Measurements from ENCODE around the gene C14orf180. TPM values are rescaled to one million over a fixed set of nuclear protein-coding genes. Genes with fewer than 3 reads are reported as not detected.

Gene C14orf180
- total and polyA plus RNA-seq, 2 donors, result 0.18 to 0.42 TPM

DNA sequence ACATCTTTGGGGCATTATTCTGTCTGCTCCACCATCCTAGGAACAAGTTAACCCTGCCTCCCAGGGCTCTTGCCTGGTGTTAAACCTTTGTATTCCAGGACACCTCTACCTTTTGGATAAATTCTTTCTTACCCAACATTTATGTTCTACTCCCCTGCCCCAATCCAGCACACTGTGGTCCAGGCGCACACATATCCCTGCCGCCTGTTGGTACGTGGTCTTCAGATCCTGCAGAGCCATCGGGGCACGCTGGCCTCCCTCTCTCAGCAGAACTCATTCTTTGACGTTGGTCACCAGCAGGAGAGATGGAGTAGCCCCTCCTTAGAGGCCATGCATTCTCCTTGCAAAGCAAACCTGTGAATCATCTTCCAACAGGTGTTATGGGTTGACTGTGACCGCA is 30.1 kb downstream of the C14orf180 start:
- WGBS, result 92% methylated on average over 7 of the region's 7 CpGs
- no peak for DNase-seq (ENCODE audit: low read depth in 6 of 9, low spot score in 9 of 9)
- Histone ChIP-seq H3K9me3 (ENCODE audit: control insufficient read depth in 2 of 2, insufficient read depth in 1 of 2, low read length in 1 of 2) (no peaks in the 10 kb centered on the region), H3K36me3 (ENCODE audit: control insufficient read depth in 2 of 2, insufficient read depth in 2 of 2, low read length in 1 of 2) (no peaks in the 10 kb centered on the region), H3K27me3 (ENCODE audit: control insufficient read depth in 2 of 2, insufficient read depth in 1 of 2, low read length in 1 of 2) (peaks cover 16 to 36% of the 10 kb centered on the region in 2 donors), H3K27ac (ENCODE audit: low read depth in 1 of 2, low read length in 1 of 2) (no peak overlapping the region), H3K4me1 (ENCODE audit: control insufficient read depth in 2 of 2, insufficient read depth in 2 of 2, low read length in 2 of 2) (no peaks in the 10 kb centered on the region), H3K4me3 (ENCODE audit: low read length in 2 of 2) (no peak overlapping the region)

DNA sequence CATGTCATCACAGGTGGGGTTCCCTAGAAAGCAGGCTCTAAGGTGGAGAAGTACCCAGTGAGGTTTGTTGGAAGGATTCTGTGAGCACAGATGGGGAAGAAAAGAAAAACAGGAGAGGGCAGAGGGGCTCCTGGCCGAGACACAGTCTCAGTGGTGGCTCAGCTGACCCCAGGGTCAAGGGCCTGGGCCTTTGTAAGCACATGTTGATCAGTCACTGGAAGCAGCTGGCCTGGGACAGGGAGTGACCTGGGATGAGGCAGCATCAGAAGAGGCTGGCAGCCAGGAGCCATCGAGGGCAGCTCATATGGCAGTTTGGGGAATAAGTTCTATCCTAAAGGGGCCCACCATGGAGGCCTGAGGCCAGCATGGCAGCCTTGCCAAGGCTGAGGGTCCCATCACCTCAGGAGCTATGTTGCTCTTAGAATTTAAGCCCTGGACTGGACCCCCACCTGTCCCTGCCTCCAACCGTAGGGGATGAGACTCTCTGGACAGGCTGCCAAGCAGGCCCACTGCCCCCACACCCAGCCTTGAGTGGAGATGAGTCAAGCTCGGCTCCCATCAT is 31.3 kb downstream of the C14orf180 start:
- Histone ChIP-seq H3K9me3 (ENCODE audit: control insufficient read depth in 2 of 2, insufficient read depth in 1 of 2, low read length in 1 of 2) (no peaks in the 10 kb centered on the region), H3K36me3 (ENCODE audit: control insufficient read depth in 2 of 2, insufficient read depth in 2 of 2, low read length in 1 of 2) (no peaks in the 10 kb centered on the region), H3K4me3 (ENCODE audit: low read length in 2 of 2) (no peak overlapping the region), H3K27ac (ENCODE audit: low read depth in 1 of 2, low read length in 1 of 2) (no peak overlapping the region), H3K4me1 (ENCODE audit: control insufficient read depth in 2 of 2, insufficient read depth in 2 of 2, low read length in 2 of 2) (no peaks in the 10 kb centered on the region), H3K27me3 (ENCODE audit: control insufficient read depth in 2 of 2, insufficient read depth in 1 of 2, low read length in 1 of 2) (peaks cover 7 to 26% of the 10 kb centered on the region in 2 donors)
- no peak for DNase-seq (ENCODE audit: low read depth in 6 of 9, low spot score in 9 of 9)
- 81% methylated on average over 4 of the region's 4 CpGs for WGBS

DNA sequence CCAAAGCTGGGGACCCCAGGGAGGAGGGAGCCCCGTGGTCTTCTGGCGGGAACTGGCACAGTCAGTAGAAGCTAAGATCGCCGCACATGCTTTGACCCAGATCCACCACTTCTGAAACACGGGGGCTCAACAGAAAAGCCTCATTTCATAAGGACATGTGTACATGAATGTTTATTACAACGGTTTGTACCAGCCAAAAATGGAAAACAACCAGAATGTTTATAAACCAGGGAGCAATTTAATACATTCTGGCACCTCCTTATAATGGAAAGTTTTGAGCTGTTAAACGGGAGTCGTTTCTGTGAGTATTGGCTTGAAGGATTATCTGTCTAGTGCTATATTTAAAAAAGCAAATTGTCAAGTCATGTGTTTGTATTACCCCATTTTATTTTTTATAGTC is 32.3 kb downstream of the C14orf180 start:
- Histone ChIP-seq H3K4me3 (ENCODE audit: low read length in 2 of 2) (no peak overlapping the region), H3K36me3 (ENCODE audit: control insufficient read depth in 2 of 2, insufficient read depth in 2 of 2, low read length in 1 of 2) (no peaks in the 10 kb centered on the region), H3K9me3 (ENCODE audit: control insufficient read depth in 2 of 2, insufficient read depth in 1 of 2, low read length in 1 of 2) (no peaks in the 10 kb centered on the region), H3K27ac (ENCODE audit: low read depth in 1 of 2, low read length in 1 of 2) (no peak overlapping the region), H3K27me3 (ENCODE audit: control insufficient read depth in 2 of 2, insufficient read depth in 1 of 2, low read length in 1 of 2) (peaks cover under 1 to 16% of the 10 kb centered on the region in 2 donors), H3K4me1 (ENCODE audit: control insufficient read depth in 2 of 2, insufficient read depth in 2 of 2, low read length in 2 of 2) (no peaks in the 10 kb centered on the region)
- 73% methylated on average over 8 of the region's 8 CpGs for WGBS
- no peak for DNase-seq (ENCODE audit: low read depth in 6 of 9, low spot score in 9 of 9)

DNA sequence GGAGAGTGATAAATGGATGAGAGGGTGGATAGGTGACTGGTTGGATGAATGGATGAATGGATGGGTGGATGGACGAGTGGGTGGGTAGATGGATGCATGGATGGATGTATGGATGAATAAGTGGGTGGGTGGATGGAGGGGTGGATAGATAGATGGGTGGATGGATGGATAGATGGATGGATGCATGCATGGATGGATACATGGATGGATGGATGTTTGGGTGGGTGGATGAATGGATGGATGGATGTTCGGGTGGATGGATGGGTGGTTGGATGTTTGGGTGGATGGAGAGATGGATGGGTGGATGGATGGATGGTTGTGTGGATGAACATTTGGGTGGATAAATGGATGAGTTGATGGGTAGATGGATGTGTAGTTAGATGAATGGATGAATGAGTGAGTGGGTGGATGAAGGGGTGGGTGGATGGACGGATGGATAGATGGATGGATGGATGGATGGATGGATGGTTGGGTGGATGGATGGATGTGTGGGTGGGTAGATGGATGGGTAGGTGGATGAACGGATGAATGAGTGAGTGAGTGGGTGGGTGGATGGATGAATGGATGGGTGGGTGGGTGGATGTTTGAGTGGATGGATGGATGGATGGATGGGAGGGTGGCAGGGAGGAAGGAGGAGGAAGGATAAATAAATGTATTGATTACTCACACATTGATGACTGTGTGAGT is 34.7 kb downstream of the C14orf180 start:
- no peak for DNase-seq (ENCODE audit: low read depth in 6 of 9, low spot score in 9 of 9)
- Histone ChIP-seq H3K4me1 (ENCODE audit: control insufficient read depth in 2 of 2, insufficient read depth in 2 of 2, low read length in 2 of 2) (no peaks in the 10 kb centered on the region), H3K4me3 (ENCODE audit: low read length in 2 of 2) (no peak overlapping the region), H3K27me3 (ENCODE audit: control insufficient read depth in 2 of 2, insufficient read depth in 1 of 2, low read length in 1 of 2) (peaks cover 0 to 15% of the 10 kb centered on the region in 2 donors), H3K27ac (ENCODE audit: low read depth in 1 of 2, low read length in 1 of 2) (no peak overlapping the region), H3K9me3 (ENCODE audit: control insufficient read depth in 2 of 2, insufficient read depth in 1 of 2, low read length in 1 of 2) (no peaks in the 10 kb centered on the region), H3K36me3 (ENCODE audit: control insufficient read depth in 2 of 2, insufficient read depth in 2 of 2, low read length in 1 of 2) (no peaks in the 10 kb centered on the region)
- WGBS, result 76% methylated on average over 4 of the region's 4 CpGs

DNA sequence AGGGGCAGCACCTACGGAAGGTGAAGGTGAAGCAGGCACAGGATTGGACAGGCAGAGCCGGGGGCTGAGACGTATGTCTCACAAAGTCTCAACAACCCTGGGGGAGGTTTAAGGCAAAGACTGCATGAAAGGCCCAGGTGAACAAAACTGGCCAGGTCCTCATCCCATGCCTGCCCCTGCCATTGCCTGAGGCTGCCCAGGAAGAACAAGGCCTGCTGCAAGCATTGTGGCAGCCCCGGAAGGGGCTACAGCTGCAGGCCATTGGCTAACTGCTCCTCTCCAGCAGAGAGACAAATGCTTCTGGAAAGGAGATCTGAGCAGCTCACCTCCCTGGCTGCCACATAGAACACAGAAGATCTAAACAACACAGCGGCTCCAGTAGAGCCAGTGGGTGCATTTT is 45.4 kb downstream of the C14orf180 start:
- H3K4me1 ChIP-seq (ENCODE audit: control insufficient read depth in 2 of 2, insufficient read depth in 2 of 2, low read length in 2 of 2), result no peaks in the 10 kb centered on the region
- H3K9me3 ChIP-seq (ENCODE audit: control insufficient read depth in 2 of 2, insufficient read depth in 1 of 2, low read length in 1 of 2), result peaks cover 0 to 4% of the 10 kb centered on the region in 2 donors
- no peaks in the 10 kb centered on the region for H3K36me3 ChIP-seq (ENCODE audit: control insufficient read depth in 2 of 2, insufficient read depth in 2 of 2, low read length in 1 of 2)
- no peak for DNase-seq (ENCODE audit: low read depth in 6 of 9, low spot score in 9 of 9)
- H3K27ac ChIP-seq (ENCODE audit: low read depth in 1 of 2, low read length in 1 of 2), result no peak overlapping the region
- no peak overlapping the region for H3K4me3 ChIP-seq (ENCODE audit: low read length in 2 of 2)
- peaks cover 0 to 7% of the 10 kb centered on the region in 2 donors for H3K27me3 ChIP-seq (ENCODE audit: control insufficient read depth in 2 of 2, insufficient read depth in 1 of 2, low read length in 1 of 2)
- 63% methylated on average over 5 of the region's 5 CpGs for WGBS

DNA sequence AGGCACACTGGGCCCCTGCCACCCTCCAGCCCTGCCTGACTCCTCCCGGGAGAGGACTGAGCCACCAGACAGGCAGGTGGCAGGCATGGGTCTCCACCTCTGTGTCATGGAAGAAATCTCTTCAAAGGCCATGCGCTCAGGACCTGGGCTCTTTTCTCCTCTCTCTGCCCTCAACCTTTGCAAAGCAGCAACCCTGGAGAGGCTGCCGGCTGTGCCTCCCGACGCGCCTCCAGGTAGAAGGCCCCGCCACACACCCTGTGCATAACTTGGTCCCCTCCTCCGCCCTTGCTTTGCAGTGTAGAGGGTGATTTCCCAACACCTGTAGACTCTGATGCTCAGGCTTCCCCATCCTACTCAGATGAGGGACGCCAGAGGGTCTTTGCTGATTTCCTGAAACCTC is 53.2 kb downstream of the C14orf180 start:
- H3K27ac ChIP-seq (ENCODE audit: low read depth in 1 of 2, low read length in 1 of 2), result no peak overlapping the region
- peaks cover 0 to 4% of the 10 kb centered on the region in 2 donors for H3K9me3 ChIP-seq (ENCODE audit: control insufficient read depth in 2 of 2, insufficient read depth in 1 of 2, low read length in 1 of 2)
- no peak overlapping the region for H3K4me3 ChIP-seq (ENCODE audit: low read length in 2 of 2)
- no peak for DNase-seq (ENCODE audit: low read depth in 6 of 9, low spot score in 9 of 9)
- no peaks in the 10 kb centered on the region for H3K4me1 ChIP-seq (ENCODE audit: control insufficient read depth in 2 of 2, insufficient read depth in 2 of 2, low read length in 2 of 2)
- 84% methylated on average over 9 of the region's 9 CpGs for WGBS
- no peaks in the 10 kb centered on the region for H3K36me3 ChIP-seq (ENCODE audit: control insufficient read depth in 2 of 2, insufficient read depth in 2 of 2, low read length in 1 of 2)
- peaks cover 0 to 11% of the 10 kb centered on the region in 2 donors for H3K27me3 ChIP-seq (ENCODE audit: control insufficient read depth in 2 of 2, insufficient read depth in 1 of 2, low read length in 1 of 2)

DNA sequence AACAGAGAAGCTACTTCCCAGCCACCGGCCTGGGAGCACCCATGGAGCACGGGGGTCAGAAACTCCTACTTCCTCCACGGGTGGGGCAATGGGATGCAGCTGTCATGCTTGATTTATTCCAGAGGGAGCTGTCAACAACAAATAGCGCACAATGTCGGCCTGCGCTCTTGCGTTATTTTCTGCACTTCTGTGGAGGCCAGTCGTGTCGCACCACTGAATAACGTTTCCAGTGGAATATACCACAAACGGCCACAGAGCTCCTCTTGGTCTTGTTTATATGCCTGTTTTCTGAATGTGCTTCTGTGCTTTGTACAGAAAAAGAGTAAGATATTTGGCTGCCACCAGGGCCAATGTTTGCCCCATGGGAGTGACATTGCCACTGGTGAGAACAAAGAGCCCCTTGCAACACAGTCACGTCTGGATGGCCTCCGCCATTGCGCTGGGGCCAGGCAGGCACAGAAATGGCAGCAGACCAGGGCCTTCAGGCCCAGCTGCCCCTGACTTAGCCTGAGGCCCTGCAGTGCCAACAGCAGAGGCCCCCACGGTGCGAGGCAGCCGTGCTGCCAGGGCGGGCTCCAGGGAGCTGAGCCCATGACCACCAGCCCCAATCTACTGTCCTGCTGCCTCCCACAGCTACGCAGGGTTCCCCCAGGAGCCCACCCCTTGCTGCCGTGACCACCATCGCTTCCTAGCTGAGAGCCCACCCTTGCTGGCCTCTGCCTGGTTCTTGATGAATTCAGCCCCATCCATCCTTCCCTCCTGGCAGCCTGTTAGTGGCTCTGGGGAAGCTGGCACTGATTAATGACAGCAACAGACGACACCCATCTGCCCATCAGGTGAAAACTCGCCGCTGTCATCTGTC is 53.9 kb downstream of the C14orf180 start:
- no peaks in the 10 kb centered on the region for H3K36me3 ChIP-seq (ENCODE audit: control insufficient read depth in 2 of 2, insufficient read depth in 2 of 2, low read length in 1 of 2)
- no peak overlapping the region for H3K27ac ChIP-seq (ENCODE audit: low read depth in 1 of 2, low read length in 1 of 2)
- no peak for DNase-seq (ENCODE audit: low read depth in 6 of 9, low spot score in 9 of 9)
- H3K4me3 ChIP-seq (ENCODE audit: low read length in 2 of 2), result no peak overlapping the region
- H3K9me3 ChIP-seq (ENCODE audit: control insufficient read depth in 2 of 2, insufficient read depth in 1 of 2, low read length in 1 of 2), result peaks cover 0 to 4% of the 10 kb centered on the region in 2 donors
- no peaks in the 10 kb centered on the region for H3K4me1 ChIP-seq (ENCODE audit: control insufficient read depth in 2 of 2, insufficient read depth in 2 of 2, low read length in 2 of 2)
- WGBS, result 81% methylated on average over 24 of the region's 24 CpGs
- peaks cover 0 to 14% of the 10 kb centered on the region in 2 donors for H3K27me3 ChIP-seq (ENCODE audit: control insufficient read depth in 2 of 2, insufficient read depth in 1 of 2, low read length in 1 of 2)

DNA sequence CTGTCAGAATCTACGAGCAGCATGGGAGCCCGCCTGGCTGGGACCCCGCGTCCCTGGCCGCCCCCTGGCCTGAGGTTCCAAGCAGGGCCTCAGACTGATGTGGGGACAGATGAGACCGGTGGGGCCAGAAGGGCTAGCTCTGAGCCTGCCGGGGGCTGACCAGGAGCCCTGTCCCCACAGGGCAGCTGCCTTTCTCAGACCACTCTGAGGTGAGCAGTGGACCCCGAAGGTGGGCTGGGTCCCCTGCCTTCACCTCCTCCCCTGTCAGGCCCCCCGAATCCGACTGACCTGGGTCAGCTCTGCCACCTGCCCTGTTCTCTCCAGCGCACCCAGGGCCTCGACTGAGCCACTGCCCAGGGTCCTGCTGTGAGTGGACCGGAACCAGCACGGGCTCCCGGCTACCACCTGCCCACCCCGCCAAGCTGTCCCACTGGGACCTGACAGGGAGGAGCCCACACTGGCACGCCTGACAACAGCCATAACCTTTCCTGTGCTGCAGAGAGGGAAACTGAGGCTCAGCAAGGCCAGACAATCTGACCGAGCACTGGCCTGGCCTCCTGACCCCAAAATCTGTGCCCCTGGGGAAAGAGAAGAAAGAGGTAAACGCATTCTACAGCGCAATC is 54.7 kb downstream of the C14orf180 start:
- DNase-seq (ENCODE audit: low read depth in 6 of 9, low spot score in 9 of 9), result no peak
- no peaks in the 10 kb centered on the region for H3K36me3 ChIP-seq (ENCODE audit: control insufficient read depth in 2 of 2, insufficient read depth in 2 of 2, low read length in 1 of 2)
- H3K4me1 ChIP-seq (ENCODE audit: control insufficient read depth in 2 of 2, insufficient read depth in 2 of 2, low read length in 2 of 2), result no peaks in the 10 kb centered on the region
- H3K27me3 ChIP-seq (ENCODE audit: control insufficient read depth in 2 of 2, insufficient read depth in 1 of 2, low read length in 1 of 2), result peaks cover 0 to 22% of the 10 kb centered on the region in 2 donors
- H3K9me3 ChIP-seq (ENCODE audit: control insufficient read depth in 2 of 2, insufficient read depth in 1 of 2, low read length in 1 of 2), result peaks cover 0 to 4% of the 10 kb centered on the region in 2 donors
- no peak overlapping the region for H3K27ac ChIP-seq (ENCODE audit: low read depth in 1 of 2, low read length in 1 of 2)
- 95% methylated on average over 20 of the region's 20 CpGs for WGBS
- no peak overlapping the region for H3K4me3 ChIP-seq (ENCODE audit: low read length in 2 of 2)

Measured in thymus (tissue), 11 donors.